Neural crest cell (in vitro differentiated cells): Measurements from ENCODE around the gene EPAS1. TPM values are rescaled to one million over a fixed set of nuclear protein-coding genes. Genes with fewer than 3 reads are reported as not detected.

ENCODE experiments used
- DNase-seq: peaks from one replicate; pipeline ENCODE4 v3.0.0; 2021; ENCODE audit warnings: low read depth, mixed read lengths, low spot score
- H3K27ac Mint-ChIP-seq: one replicate; pipeline ENCODE4 v1.8.0; 2021; ENCODE audit warnings: mild to moderate bottlenecking, mixed read lengths; ENCODE audit not compliant: unreplicated experiment
- H3K27me3 Mint-ChIP-seq: 2 replicates; pipeline ENCODE4 v1.8.0; 2021; ENCODE audit warnings: low read depth, mild to moderate bottlenecking, mixed read lengths
- H3K36me3 Mint-ChIP-seq: 2 replicates; pipeline ENCODE4 v1.8.0; 2021; ENCODE audit warnings: low read depth, mild to moderate bottlenecking, mixed read lengths
- H3K4me1 Mint-ChIP-seq: 2 replicates; pipeline ENCODE4 v1.8.0; 2021; ENCODE audit warnings: mixed read lengths
- H3K4me3 Mint-ChIP-seq: one replicate; pipeline ENCODE4 v1.8.0; 2021; ENCODE audit warnings: mild to moderate bottlenecking, mixed read lengths
- H3K9me3 Mint-ChIP-seq: 2 replicates; pipeline ENCODE4 v1.8.0; 2021; ENCODE audit warnings: mixed read lengths
- total RNA-seq: library from RNA; stranded (reverse); gene quantifications from 2 replicates; pipeline ENCODE4 v1.2.1, GENCODE V29; 2021
- TF ChIP-seq, protein P1 (sequence below): fragments of 200-600 bp; sonication (generic); conservative IDR thresholded peaks from 2 replicates; pipeline ENCODE4 v1.5.0; 2021; ENCODE audit warnings: antibody characterized with exemption, mild to moderate bottlenecking

The EPAS1 gene
- total RNA-seq, 1 donor from 2014 or later: 0.14 TPM

DNA sequence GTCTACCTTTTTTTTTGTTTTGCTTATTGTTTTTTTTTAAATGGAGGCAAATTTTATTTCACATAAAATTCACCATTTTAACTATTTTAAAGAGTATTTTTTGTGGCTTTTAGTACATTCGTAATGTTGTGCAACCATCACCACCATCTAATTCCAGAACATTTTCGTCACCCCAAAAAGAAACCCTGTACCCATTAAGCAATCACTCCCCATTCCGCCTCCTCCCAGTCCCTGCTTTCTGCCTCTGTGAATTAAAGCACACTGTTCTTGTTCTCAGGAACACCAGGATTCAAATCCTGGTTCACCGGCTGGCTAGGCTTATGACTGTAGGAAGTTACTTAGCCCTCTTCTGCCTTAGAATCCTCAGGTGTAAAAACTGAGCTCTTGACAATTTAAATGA, 36.9 kb upstream of the EPAS1 start:
- H3K27me3 Mint-ChIP-seq: no peaks in the 10 kb centered on the region
- TF ChIP-seq, protein P1, sequence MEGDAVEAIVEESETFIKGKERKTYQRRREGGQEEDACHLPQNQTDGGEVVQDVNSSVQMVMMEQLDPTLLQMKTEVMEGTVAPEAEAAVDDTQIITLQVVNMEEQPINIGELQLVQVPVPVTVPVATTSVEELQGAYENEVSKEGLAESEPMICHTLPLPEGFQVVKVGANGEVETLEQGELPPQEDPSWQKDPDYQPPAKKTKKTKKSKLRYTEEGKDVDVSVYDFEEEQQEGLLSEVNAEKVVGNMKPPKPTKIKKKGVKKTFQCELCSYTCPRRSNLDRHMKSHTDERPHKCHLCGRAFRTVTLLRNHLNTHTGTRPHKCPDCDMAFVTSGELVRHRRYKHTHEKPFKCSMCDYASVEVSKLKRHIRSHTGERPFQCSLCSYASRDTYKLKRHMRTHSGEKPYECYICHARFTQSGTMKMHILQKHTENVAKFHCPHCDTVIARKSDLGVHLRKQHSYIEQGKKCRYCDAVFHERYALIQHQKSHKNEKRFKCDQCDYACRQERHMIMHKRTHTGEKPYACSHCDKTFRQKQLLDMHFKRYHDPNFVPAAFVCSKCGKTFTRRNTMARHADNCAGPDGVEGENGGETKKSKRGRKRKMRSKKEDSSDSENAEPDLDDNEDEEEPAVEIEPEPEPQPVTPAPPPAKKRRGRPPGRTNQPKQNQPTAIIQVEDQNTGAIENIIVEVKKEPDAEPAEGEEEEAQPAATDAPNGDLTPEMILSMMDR: no peak
- H3K36me3 Mint-ChIP-seq: no peaks in the 10 kb centered on the region
- no peak overlapping the region for H3K4me3 Mint-ChIP-seq
- no peak for DNase-seq
- no peaks in the 10 kb centered on the region for H3K4me1 Mint-ChIP-seq
- no peaks in the 10 kb centered on the region for H3K9me3 Mint-ChIP-seq
- H3K27ac Mint-ChIP-seq: no peak overlapping the region

DNA sequence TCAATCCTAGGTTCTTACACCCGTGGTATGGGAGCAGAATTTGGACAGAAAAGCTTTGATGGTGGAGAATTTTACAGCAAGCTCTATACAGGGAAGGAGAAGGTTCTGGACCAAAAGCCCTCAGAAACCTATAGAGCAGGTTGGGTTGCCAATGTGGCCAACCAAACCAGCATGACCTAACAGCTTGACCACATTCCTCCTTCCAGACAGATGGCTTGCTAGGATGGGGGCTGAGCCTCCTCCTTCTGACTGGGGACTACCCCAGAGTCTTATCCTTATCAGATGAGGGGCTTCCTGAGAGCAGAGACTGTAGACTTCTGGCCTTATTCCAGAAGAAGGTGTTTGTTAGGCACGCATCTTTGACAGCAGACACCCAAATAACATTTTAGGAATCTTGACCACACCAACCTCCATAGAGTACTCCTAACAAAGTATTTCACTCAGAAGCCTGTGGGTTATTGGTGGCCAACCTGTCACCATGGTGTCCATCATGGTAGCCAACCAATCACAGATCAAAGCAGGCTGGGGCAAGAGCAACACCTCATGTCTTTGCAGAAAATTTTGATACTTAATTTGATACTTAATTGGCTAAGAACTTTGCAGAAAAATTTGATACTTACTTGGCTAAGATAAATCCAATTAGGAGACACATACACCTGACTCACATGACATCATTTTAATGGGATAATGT, 34.8 kb upstream of the EPAS1 start:
- no peak for DNase-seq
- Mint-ChIP-seq H3K4me3 (no peak overlapping the region), H3K9me3 (no peaks in the 10 kb centered on the region), H3K36me3 (no peaks in the 10 kb centered on the region), H3K27ac (no peak overlapping the region), H3K27me3 (no peaks in the 10 kb centered on the region), H3K4me1 (no peaks in the 10 kb centered on the region)
- TF ChIP-seq, protein P1: no peak

DNA sequence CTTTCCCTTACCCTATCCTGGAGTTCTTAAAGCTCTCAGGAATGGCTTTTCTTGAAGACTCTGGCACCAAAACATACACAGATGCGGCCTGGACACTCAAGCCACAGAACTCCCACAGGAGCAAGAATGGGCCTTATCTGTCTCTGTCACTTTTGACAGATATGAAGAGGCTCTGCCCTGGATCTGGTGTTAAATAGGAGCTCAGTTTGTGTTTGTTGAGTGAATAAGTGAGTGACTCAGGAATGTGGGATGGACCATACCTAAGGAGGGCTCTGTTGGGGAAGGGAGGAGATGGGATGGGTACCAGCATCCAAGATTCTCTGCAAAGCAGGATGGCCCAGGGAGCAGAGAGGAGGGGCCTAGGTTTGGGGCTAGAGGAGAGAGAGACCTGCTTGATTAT, 33.9 kb upstream of the EPAS1 start:
- Mint-ChIP-seq H3K4me3 (no peak overlapping the region), H3K36me3 (no peaks in the 10 kb centered on the region), H3K27me3 (no peaks in the 10 kb centered on the region), H3K9me3 (no peaks in the 10 kb centered on the region), H3K27ac (no peak overlapping the region), H3K4me1 (no peaks in the 10 kb centered on the region)
- TF ChIP-seq, protein P1: no peak
- DNase-seq: no peak

DNA sequence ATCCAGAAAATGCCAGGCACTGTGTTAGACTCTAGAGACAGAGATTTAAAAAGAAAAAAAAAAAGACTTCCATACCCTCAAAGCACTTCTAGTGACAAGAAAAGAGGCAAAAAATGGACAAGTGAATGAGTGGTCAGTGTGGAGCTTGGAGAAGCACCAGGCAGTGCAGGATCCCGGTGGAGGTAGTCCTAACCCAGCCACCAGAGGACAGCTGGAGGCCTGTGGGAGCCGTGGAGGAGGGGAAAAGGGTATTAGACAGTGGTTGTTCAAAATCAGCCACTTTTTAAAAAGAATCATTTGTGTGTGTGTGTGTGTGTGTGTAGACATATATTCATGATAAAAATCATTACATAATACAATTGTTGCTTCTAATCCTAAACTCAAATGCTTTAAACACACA, 32.8 kb upstream of the EPAS1 start:
- H3K36me3 Mint-ChIP-seq: no peaks in the 10 kb centered on the region
- H3K27me3 Mint-ChIP-seq: no peaks in the 10 kb centered on the region
- H3K4me3 Mint-ChIP-seq: no peak overlapping the region
- TF ChIP-seq, protein P1: no peak
- no peak overlapping the region for H3K27ac Mint-ChIP-seq
- H3K9me3 Mint-ChIP-seq: no peaks in the 10 kb centered on the region
- no peaks in the 10 kb centered on the region for H3K4me1 Mint-ChIP-seq
- no peak for DNase-seq

DNA sequence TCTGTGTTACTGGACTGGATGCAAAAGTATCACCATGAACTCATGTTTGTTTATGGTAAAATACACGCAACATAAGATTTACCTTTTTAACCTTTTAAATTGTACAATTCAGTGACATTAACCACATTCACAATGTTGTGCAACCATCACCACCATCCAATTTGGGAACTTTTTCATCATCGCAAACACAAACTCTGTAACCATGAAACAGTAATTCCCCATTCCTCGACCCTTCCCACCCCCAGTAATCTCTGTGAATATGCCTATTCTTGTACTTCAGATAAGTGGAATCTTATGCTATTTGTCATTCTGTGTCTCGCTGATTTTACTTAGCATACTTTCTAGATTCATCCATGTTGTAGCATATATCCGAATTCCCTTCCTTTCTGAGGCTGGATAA, 31.1 kb upstream of the EPAS1 start:
- Mint-ChIP-seq H3K27ac (no peak overlapping the region), H3K9me3 (no peaks in the 10 kb centered on the region), H3K36me3 (no peaks in the 10 kb centered on the region), H3K4me3 (no peak overlapping the region), H3K4me1 (no peaks in the 10 kb centered on the region), H3K27me3 (no peaks in the 10 kb centered on the region)
- TF ChIP-seq, protein P1: no peak
- DNase-seq: no peak
